Transverse colon (tissue), 4 donors: ENCODE results near the gene STARD13.

Experiments used
- CTCF ChIP-seq, 5 experiments: fragments of 200-600 bp in 3 of 5; fragments of 450-650 bp in 2 of 5; sonication (generic) in 3 of 5; IDR thresholded peaks; 1 replicate in 2 of 5; 2 replicates in 3 of 5; pipeline ENCODE4 v1.5.1; 2016 to 2017; ENCODE audit warnings: antibody characterized with exemption in 5 of 5, inconsistent platforms in 3 of 5, mild to moderate bottlenecking in 2 of 5, moderate library complexity in 1 of 5
- EP300 ChIP-seq: sonication (generic); formaldehyde crosslinking; IDR thresholded peaks from one replicate; pipeline ENCODE4 v1.6.1; 2017; ENCODE audit warnings: antibody characterized with exemption, low read depth
- POLR2A ChIP-seq: fragments of 450-650 bp; IDR thresholded peaks from one replicate; pipeline ENCODE4 v1.6.1; 2016; ENCODE audit warnings: antibody characterized with exemption, mild to moderate bottlenecking, moderate library complexity
- POLR2AphosphoS5 ChIP-seq, 3 donors: sonication (generic); formaldehyde crosslinking; IDR thresholded peaks; one replicate each; pipeline ENCODE4 v1.6.1; 2016; ENCODE audit warnings: antibody characterized with exemption in 3 of 3

GRCh38 chr13:33090755-33091414, 194.7 kb downstream of the STARD13 start:
- TF ChIP-seq POLR2AphosphoS5 (IDR thresholded peaks at IDR 0.05) (peak; percentile 6 to 24 (median 15)), CTCF (IDR thresholded peaks at IDR 0.05) (no peak), EP300 (no peak), POLR2A (no peak)
